Erythroblast (primary cell): ENCODE results near the gene ERICH4.

Experiments used
- GATA1 ChIP-seq: IDR thresholded peaks from 2 replicates; pipeline ENCODE4 v1.6.1; 2011; ENCODE audit warnings: low read depth, mild to moderate bottlenecking, control low read depth, low read length, moderate library complexity
- POLR2A ChIP-seq: IDR thresholded peaks from 2 replicates; pipeline ENCODE4 v1.6.1; 2011; ENCODE audit warnings: mild to moderate bottlenecking, low read length

- TF ChIP-seq POLR2A: no peak
- TF ChIP-seq GATA1: no peak
Observed at GRCh38 chr19:41402010-41402409, 40.9 kb upstream of the ERICH4 start.
